GM12873 (cell line): ENCODE results near the gene DBX2.

Source experiments
- CTCF ChIP-seq: IDR thresholded peaks from 2 replicates; pipeline ENCODE4 v1.5.1; 2012; ENCODE audit warnings: low read depth, mild to moderate bottlenecking, moderate library complexity, low read length, control low read depth; ENCODE audit not compliant: insufficient read depth; ENCODE audit errors: missing control alignments

The DBX2 gene

DNA sequence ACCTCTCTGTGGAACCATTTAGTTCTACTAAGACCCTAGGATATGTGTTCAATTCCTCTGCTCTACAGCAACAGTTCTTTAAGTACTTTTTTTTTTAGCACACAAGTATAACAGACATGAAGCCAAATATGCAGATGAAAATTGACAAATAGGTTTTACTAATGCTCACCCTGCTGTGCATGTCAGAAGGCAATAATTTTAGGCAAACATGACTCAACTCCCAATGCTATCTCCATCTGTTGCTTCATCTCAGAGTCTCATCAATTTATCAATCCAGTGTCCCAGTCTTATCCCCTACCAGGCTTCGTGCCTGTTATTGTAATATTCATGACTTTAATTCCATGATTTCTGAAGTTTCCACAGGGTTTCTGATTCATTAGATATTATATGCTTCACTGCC, 57.7 kb downstream of the DBX2 start:
- no peak for TF ChIP-seq CTCF

- TF ChIP-seq CTCF = no peak
Observed at GRCh38 chr12:44979918-44980317, 71.0 kb downstream of the DBX2 start.

GRCh38 chr12:44976246-44976645, 74.7 kb downstream of the DBX2 start:
- TF ChIP-seq CTCF = no peak

DNA sequence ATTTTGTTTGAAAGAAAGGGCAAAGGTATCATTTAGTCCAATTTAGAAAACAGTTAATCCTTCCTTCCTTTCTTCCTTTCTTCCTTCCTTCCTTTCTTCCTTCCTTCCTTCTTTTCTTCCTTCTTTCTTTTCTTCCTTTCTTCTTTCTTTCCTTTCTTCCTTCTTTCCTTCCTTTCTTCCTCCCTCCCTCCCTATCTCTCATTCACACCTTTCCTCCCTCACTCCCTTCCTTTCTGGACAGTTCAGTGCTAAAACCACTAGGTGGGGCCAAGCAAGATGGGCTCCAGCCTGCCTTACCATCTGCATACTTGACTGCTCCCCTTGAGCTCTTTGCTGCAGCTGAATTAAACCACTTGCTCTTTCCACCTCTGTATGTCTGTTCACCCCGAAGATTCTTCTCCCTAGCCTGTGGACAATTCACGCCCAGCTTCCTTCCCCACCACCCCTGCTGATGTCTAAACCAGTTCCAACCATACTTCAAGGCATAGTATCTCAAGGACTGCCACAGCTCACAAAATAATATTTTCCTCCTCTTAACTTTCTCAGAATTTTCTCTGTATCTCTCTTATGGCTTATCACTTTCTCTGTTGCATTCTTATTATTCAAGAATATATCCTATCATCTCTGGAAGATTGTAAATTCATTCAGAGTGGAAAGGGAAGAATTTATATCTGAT, 78.0 kb downstream of the DBX2 start:
- peak; percentile 68 for TF ChIP-seq CTCF

DNA sequence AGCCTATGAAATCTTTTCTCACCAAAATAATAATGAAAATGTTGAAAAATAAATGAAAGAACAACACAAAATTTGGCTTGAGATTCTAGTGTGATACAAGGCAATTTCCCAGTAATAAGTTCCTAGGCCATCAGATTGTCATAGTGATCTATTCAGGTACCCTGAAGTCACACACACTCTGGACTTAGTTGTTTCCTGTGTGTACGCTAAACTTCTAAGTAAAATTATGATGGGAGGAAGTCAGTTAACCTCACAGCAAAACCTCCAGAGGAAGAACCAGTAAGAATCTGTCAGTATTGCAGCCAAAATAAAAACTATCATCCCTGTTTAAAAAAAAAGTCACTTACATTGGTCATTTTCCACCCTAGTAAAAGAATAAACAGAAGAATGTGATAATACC, 81.9 kb downstream of the DBX2 start:
- no peak for TF ChIP-seq CTCF
